Measurements from ENCODE around the gene PPM1H.
"Not testable (repeated sequence)": the region's sequence is repeated elsewhere in the genome, so short reads cannot be mapped to it uniquely, and the experiment has no call there.

Gene PPM1H

GRCh38 chr12:62934799-62935674 lies at the start of gene PPM1H:
Gene PPM1H (minus strand): TSS chr12:62935150. CDS start chr12:62934736, 414 bp downstream.
- DNase-seq = peak; percentile 91

GRCh38 chr12:62983594-62983993 lies 48.6 kb upstream of the PPM1H start:
- no peak for DNase-seq

- no peak for DNase-seq
Measured at GRCh38 chr12:62978768-62979167, 43.8 kb upstream of the PPM1H start.

- DNase-seq = no peak
Measured at GRCh38 chr12:62977883-62978282, 42.9 kb upstream of the PPM1H start.

- no peak for DNase-seq
Measured at GRCh38 chr12:62977418-62977817, 42.5 kb upstream of the PPM1H start.

GRCh38 chr12:62976110-62976662 lies 41.2 kb upstream of the PPM1H start:
- DNase-seq = no peak

GRCh38 chr12:62971769-62972525 lies 37.0 kb upstream of the PPM1H start:
- no peak for DNase-seq

GRCh38 chr12:62969695-62970094 lies 34.7 kb upstream of the PPM1H start:
- no peak for DNase-seq

- DNase-seq = no peak
Measured at GRCh38 chr12:62967701-62968100, 32.8 kb upstream of the PPM1H start.

- no peak for DNase-seq
Measured at GRCh38 chr12:62966990-62967506, 32.1 kb upstream of the PPM1H start.

GRCh38 chr12:62966446-62966989 lies 31.6 kb upstream of the PPM1H start:
- not testable (repeated sequence) for DNase-seq

GRCh38 chr12:62965700-62966099 lies 30.8 kb upstream of the PPM1H start:
- not testable (repeated sequence) for DNase-seq

- not testable (repeated sequence) for DNase-seq
Measured at GRCh38 chr12:62965242-62965641, 30.3 kb upstream of the PPM1H start.

- no peak for DNase-seq
Measured at GRCh38 chr12:62963486-62964041, 28.6 kb upstream of the PPM1H start.

GRCh38 chr12:62960324-62960723 lies 25.4 kb upstream of the PPM1H start:
- no peak for DNase-seq

GRCh38 chr12:62959745-62960144 lies 24.8 kb upstream of the PPM1H start:
- DNase-seq = no peak

- no peak for DNase-seq
Measured at GRCh38 chr12:62957233-62957953, 22.4 kb upstream of the PPM1H start.

GRCh38 chr12:62955678-62956077 lies 20.7 kb upstream of the PPM1H start:
- DNase-seq = no peak

GRCh38 chr12:62950317-62950716 lies 15.4 kb upstream of the PPM1H start:
- no peak for DNase-seq

GRCh38 chr12:62948123-62948522 lies 13.2 kb upstream of the PPM1H start:
- DNase-seq = no peak

- no peak for DNase-seq
Measured at GRCh38 chr12:62947364-62947763, 12.4 kb upstream of the PPM1H start.

GRCh38 chr12:62943779-62944395 lies 8.9 kb upstream of the PPM1H start:
- DNase-seq = no peak

All from retina (tissue), 1 donor.